Nephron progenitor cell (in vitro differentiated cells): ENCODE measurements around the gene COQ9.
"Not testable (repeated sequence)": the region's sequence is repeated elsewhere in the genome, so short reads cannot be mapped to it uniquely, and the experiment has no call there.

Experiments used
- DNase-seq: peaks from one replicate; pipeline ENCODE4 v3.0.0; 2021
- H3K27ac Mint-ChIP-seq: 2 replicates; pipeline ENCODE4 v1.8.0; 2021; ENCODE audit warnings: mild to moderate bottlenecking, moderate library complexity, mixed read lengths
- H3K27me3 Mint-ChIP-seq: 2 replicates; pipeline ENCODE4 v1.8.0; 2021; ENCODE audit warnings: mild to moderate bottlenecking, low read depth, mixed read lengths; ENCODE audit not compliant: poor library complexity
- H3K36me3 Mint-ChIP-seq: 2 replicates; pipeline ENCODE4 v1.8.0; 2021; ENCODE audit warnings: low read depth, mixed read lengths
- H3K4me1 Mint-ChIP-seq: 2 replicates; pipeline ENCODE4 v1.8.0; 2021; ENCODE audit warnings: mixed read lengths
- H3K4me3 Mint-ChIP-seq: 2 replicates; pipeline ENCODE4 v1.8.0; 2021; ENCODE audit warnings: mild to moderate bottlenecking, moderate library complexity, mixed read lengths
- H3K9me3 Mint-ChIP-seq: 2 replicates; pipeline ENCODE4 v1.8.0; 2021; ENCODE audit warnings: mild to moderate bottlenecking, moderate library complexity, mixed read lengths
- CTCF ChIP-seq: fragments of 200-600 bp; sonication (generic); IDR thresholded peaks from 2 replicates; pipeline ENCODE4 v1.5.0; 2021; ENCODE audit warnings: antibody characterized with exemption

COQ9 gene

GRCh38 chr16:57447186-57447962 lies at the start of gene COQ9, which contains the start of gene CIAPIN1:
Gene COQ9 (plus strand): TSS chr16:57447479. CDS start chr16:57447506, 27 bp downstream.
Gene CIAPIN1 (minus strand): TSS chr16:57447385. CDS start chr16:57440928, 6,457 bp downstream.
- Mint-ChIP-seq H3K4me1 (peaks cover 24% of the 10 kb centered on the region), H3K9me3 (peaks cover 5% of the 10 kb centered on the region), H3K27ac (peak within 1 kb of the TSS; percentile 75), H3K36me3 (peaks cover 29% of the 10 kb centered on the region), H3K4me3 (peak within 1 kb of the TSS; percentile 94), H3K27me3 (no peaks in the 10 kb centered on the region)
- DNase-seq, result peak; percentile 89
- TF ChIP-seq CTCF, result no peak

- DNase-seq, H3K4me3 Mint-ChIP-seq, H3K4me1 Mint-ChIP-seq, H3K36me3 Mint-ChIP-seq, H3K9me3 Mint-ChIP-seq, H3K27ac Mint-ChIP-seq: not testable (repeated sequence)
- H3K27me3 Mint-ChIP-seq, result peaks cover 17% of the 10 kb centered on the region
Observed at GRCh38 chr16:57397493-57397892, 49.8 kb upstream of the COQ9 start.

GRCh38 chr16:57401943-57402640 lies 45.2 kb upstream of the COQ9 start:
- Mint-ChIP-seq H3K27me3 (peaks cover 21% of the 10 kb centered on the region), H3K4me3 (no peak overlapping the region), H3K4me1 (no peaks in the 10 kb centered on the region), H3K27ac (no peak overlapping the region), H3K36me3 (no peaks in the 10 kb centered on the region), H3K9me3 (no peaks in the 10 kb centered on the region)
- no peak for TF ChIP-seq CTCF
- DNase-seq, result peak; percentile 35

- Mint-ChIP-seq H3K36me3 (no peaks in the 10 kb centered on the region), H3K4me1 (peaks cover 4% of the 10 kb centered on the region), H3K27me3 (peaks cover 24% of the 10 kb centered on the region), H3K27ac (peak within 1 kb of the TSS; percentile 17), H3K4me3 (no peak within 1 kb of the TSS), H3K9me3 (no peaks in the 10 kb centered on the region)
- DNase-seq, result no peak
- TF ChIP-seq CTCF, result no peak
Observed at GRCh38 chr16:57403965-57404817, 43.1 kb upstream of the COQ9 start, which contains the start of gene CCL17. Gene CCL17 (plus strand): TSS chr16:57404767. CDS start chr16:57413933, 9,166 bp downstream.

GRCh38 chr16:57405097-57405496 lies 42.2 kb upstream of the COQ9 start:
- peaks cover 11% of the 10 kb centered on the region for H3K4me1 Mint-ChIP-seq
- H3K27ac Mint-ChIP-seq, result peak overlapping the region; percentile 17
- no peaks in the 10 kb centered on the region for H3K9me3 Mint-ChIP-seq
- DNase-seq, result no peak
- no peak overlapping the region for H3K4me3 Mint-ChIP-seq
- H3K27me3 Mint-ChIP-seq, result peaks cover 24% of the 10 kb centered on the region
- H3K36me3 Mint-ChIP-seq, result no peaks in the 10 kb centered on the region
- TF ChIP-seq CTCF, result no peak

- peaks cover 35% of the 10 kb centered on the region for H3K27me3 Mint-ChIP-seq
- peaks cover 23% of the 10 kb centered on the region for H3K4me1 Mint-ChIP-seq
- TF ChIP-seq CTCF, result no peak
- H3K4me3 Mint-ChIP-seq, result no peak overlapping the region
- no peaks in the 10 kb centered on the region for H3K9me3 Mint-ChIP-seq
- H3K27ac Mint-ChIP-seq, result no peak overlapping the region
- no peak for DNase-seq
- no peaks in the 10 kb centered on the region for H3K36me3 Mint-ChIP-seq
Observed at GRCh38 chr16:57406881-57407280, 40.4 kb upstream of the COQ9 start.
